Stimulated activated CD4-positive, alpha-beta T cell treated with anti-CD3 and anti-CD28 coated beads, TNF-alpha, amount 100 ng/mL, for 1 hour (primary cell): ENCODE results near the gene SCYGR6.

ENCODE experiments used
- DNase-seq, 3 donors: peaks; one replicate each; pipeline ENCODE4 v3.0.0-alpha.2; 2020; ENCODE audit warnings: low read depth in 3 of 3, low spot score in 1 of 3

Gene SCYGR6

DNA sequence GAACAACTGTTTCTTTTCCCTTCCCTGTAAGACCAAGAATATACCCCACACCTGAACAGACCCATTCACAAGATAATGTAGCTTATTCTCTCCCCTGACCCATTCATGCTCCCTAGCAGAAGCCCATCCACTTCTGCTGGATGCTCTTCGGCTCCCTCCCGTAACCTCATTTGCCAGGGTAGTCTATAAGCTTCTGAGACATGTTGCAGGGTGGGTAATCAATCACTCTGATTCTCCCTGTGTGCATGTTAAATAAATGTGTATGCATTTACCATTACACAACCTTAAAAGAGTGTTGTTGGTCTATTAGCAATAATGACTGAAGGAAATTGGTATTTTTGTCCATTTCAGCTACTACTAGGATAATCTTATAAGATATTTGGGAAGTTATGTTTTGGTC lies 8.1 kb downstream of the SCYGR6 start:
- no peak for DNase-seq

DNA sequence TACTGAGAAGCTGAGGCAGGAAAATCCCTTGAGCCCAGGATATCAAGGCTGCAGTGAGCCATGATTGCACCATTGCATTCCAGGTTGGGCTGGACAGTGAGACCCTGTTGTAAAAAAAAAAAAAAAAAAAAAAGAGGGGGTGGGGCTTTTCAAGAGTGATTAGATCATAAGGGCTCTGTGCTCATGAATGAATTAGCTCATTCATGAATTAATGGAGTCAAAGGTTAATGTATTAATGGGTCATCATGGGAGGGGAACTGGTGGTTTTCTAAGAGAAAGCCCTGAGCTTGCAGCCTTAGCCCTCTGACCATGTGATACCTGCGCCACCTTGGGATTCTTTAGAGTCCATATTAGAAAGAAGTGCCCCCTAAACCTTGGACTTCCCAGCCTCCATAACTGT lies 11.3 kb downstream of the SCYGR6 start:
- DNase-seq, result no peak

DNA sequence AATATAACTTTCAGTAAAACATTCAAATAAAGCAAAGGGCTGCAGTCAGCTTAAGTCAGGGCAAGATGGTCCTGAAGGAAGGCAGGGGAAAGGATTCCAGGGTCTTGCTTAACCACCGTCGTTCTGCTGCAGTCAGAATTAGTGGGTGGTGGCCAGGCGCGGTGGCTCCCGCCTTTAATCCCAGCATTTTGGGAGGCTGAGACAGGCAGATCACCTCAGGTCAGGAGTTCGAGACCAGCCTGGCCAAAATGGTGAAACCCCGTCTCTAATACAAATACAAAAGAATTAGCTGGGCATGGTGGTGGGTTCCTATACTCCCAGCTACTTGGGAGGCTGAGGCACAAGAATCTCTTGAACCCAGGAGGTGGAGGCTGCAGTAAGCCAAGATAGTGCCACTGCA lies 13.6 kb downstream of the SCYGR6 start:
- DNase-seq, result no peak

DNA sequence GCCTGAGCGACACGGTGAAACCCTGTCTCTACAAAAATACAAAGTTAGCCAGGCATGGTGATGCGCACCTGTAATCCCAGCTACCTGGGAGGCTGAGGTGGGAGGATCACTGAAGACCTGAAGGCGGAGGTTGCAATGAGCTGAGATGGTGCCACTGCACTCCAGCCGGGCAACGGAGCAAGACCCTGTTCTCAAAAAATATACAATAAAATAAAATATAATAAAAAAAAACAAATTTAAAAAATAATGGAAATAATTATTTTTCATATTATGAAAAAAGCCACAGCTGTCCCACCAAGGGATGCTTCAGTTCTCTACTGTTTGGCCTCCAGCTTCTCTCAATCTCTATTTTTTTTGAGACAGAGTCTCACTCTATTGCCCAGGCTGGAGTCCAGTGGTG lies 17.2 kb downstream of the SCYGR6 start:
- DNase-seq, result no peak

DNA sequence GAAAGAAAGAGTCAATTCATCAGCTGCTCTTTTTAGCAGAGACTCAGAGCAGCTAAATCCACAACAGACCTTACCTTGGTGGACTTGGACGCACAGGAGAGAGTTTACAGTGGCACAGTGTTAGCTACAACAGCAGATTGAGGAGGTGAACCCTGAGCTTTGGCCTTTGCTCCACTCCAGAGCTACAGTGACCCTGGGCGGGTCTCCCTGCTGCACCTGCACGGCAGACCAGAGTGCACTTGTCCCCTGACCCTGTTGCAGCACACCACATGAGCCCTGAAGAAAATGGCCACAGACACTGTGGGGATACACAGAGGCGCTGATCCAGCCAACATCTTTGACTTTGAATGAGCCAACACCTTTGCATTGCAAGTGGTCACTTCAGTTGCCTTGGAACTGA lies 17.7 kb downstream of the SCYGR6 start:
- DNase-seq, result no peak

DNA sequence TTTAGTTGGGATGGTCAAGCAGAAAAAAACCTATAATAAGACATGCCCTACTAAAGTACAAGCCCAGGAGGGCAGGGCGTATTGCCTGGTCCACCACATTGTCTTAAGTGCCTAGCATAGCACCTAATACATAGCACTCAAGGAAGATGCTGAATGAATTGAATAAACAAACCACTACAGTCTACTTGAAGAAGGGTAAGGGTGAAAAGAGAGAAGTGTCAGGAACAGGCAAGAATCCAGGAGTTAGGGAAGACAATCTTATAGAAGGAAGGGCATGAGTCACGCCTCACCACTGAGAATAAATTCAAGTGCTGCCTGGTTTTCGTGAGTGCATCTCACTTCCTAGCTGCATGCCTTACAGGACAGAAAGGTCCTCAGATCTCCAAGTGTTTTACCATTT lies 20.6 kb downstream of the SCYGR6 start:
- no peak for DNase-seq

DNA sequence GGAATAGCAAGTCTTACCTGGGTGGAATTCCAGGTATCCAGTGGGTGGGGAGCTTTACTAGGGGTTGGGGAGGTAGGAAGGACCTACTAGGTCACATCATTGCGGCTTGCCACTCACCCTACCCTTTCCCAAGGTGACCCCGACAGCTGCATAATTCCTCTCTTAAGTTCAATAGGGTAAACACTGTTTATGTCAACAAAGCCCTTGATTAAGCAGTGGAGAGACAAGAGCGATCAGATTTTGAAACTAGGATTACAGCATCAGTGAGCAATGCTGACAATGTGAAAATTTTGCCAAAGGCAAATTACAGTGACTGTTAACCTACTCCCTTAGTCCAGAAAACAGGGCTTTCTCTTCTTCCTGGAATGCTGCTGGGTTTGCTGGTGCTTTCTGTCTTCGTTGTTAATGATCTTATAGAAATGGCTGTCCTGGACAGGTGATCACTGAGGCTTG lies 21.3 kb downstream of the SCYGR6 start:
- no peak for DNase-seq

DNA sequence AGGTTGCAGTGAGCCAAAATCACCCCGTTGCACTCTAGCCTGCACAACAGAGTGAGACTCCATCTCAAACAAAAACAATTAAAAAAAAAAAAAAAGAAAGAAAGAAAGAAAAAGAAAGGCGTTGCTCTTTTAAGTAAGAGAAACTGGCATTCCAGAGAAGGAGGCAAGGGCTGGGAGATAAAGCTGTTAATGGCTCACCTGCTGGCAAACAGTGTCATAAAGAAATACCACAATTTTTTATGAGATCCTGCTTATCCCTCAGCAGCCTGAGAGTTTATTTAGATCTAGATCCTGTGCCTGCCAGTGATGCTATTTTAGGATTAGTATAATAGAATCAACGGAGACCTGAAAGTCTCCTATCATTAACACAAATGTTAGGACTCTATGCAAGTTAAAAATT lies 23.0 kb downstream of the SCYGR6 start:
- no peak for DNase-seq

DNA sequence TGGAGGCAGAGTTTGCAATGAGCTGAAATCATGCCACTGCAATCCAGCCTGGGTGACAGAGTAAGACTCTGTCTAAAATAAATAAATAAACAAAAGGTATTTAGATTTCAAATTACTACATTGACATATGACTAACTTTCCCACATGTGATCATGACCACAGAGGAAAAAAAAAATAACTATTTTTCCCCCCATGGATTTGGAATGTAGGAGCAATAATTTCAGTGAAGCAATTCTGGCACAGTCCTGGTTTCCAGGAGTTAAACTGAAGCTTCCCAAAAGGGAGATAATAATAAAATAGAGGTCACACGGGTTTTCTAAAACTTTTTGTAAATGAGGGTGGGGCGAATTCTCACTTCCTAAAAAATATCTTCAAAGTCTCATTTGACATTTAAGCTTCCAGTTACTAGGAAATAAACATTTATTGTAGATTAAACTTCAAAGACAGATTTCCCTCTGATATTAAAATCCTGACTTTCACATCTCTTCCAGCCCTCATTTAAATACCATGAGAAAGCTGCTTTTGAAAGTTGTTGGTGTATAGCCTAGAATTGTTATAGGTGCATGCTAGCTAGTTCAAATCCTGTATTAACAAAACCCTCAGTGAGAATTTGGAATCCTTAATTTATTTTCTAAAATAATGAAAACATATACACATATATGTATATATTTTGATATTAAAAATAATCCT lies 27.4 kb downstream of the SCYGR6 start:
- no peak for DNase-seq

DNA sequence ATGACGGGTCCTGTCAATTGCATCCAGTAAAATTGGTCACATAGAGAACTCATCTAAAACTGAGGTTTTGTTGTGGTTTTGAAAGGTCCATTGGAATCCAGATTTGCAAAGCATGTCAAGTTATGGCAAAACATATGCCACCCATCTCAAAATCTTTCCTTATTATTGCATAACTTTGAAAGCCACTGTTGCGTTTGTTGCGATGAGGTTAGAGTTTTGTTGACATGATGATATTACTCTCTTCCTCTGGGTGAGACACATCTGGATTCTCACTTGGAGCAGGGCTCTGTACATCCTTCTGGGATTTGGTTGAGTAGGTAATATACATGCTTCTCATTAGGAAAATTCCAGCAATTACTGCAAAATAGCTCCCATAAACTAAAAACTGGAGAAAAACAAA lies 37.4 kb downstream of the SCYGR6 start:
- DNase-seq, result no peak

DNA sequence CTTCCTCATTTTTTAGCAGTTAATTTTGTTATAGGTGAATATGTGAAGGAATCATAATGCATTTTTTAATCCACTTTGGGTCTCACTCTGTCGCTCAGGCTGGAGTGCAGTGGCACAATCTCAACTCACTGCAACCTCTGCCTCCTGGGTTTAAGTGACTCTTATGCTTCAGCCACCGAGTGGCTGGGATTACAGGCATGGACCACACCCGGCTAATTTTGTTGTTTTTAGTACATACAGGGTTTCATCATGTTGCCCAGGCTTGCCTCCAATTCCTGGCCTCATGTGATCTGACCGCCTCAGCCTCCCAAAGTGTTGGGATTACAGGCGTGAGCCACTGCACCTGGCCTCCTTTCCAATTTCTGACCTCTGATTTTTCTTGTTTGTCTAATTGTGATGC lies 40.3 kb downstream of the SCYGR6 start:
- DNase-seq, result no peak

DNA sequence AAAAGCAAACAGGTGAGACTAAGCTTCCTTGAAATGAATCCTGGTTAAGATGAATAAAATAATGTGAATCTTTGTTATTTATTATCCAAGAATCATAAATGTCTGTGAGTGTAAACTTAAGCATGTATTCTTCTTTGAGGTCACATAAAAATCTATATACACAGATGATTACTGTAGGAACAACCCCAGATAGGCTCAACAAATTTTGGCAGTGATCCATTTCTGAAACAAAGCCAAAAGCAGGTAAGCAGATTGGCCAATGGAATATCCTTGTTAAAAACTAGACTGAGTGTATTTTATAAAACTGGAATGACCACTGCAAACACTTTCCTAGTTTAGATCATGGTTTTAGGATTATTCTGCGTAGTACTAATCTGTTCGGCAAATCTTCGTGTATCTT lies 46.6 kb downstream of the SCYGR6 start:
- no peak for DNase-seq

DNA sequence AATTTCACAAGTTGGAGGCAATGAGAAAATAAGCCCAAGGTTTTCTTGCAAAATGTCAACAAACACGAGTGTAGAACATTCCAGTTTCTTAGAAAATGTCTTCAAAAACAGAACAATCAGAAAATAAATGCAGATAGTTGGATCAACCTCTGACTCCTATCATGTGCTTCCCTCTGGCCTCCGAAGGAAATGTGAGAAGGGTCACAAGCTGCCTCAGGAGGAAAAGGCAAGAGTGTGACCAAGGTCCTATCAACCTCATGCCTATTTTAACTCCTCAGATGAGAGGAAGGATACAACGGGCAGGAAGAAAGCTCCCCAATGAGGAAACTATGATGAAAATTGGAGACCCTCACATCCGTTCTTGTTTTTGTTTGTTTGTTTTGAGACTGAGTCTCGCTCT lies 50.1 kb downstream of the SCYGR6 start:
- DNase-seq, result no peak
